ENCODE results near the gene CTNND2.

The CTNND2 gene

GRCh38 chr5:11904265-11904906 lies at the start of gene CTNND2:
Gene CTNND2 (minus strand): TSS chr5:11904446. CDS start chr5:11903853, 593 bp downstream.
- DNase-seq (ENCODE audit: low read depth in 2 of 2): no peak

- no peak for DNase-seq (ENCODE audit: low read depth in 2 of 2)
These were observed 42.1 kb upstream of the CTNND2 start for GRCh38 chr5:11946317-11946716.

DNA sequence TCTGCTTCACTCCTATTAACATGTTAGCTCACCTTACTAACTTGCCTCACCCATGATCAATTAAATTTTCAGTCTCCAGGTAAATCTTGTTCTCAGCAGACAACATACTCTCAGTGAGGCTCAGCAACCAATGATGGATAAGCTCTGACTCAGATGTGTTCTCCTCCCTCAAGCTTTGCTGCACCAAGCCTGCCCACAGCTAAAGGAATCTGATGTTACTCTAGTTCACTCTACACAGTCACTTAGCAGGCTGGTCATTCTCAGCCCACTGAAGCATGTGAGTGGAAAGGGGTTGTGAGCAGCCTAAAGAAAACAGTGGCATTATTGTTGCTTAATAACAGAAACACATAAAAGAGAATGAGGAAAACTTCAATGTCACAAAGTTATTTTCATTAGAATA lies 37.3 kb upstream of the CTNND2 start:
- no peak for DNase-seq (ENCODE audit: low read depth in 2 of 2)

GRCh38 chr5:11931638-11932037 lies 27.4 kb upstream of the CTNND2 start:
- DNase-seq (ENCODE audit: low read depth in 2 of 2): no peak

DNA sequence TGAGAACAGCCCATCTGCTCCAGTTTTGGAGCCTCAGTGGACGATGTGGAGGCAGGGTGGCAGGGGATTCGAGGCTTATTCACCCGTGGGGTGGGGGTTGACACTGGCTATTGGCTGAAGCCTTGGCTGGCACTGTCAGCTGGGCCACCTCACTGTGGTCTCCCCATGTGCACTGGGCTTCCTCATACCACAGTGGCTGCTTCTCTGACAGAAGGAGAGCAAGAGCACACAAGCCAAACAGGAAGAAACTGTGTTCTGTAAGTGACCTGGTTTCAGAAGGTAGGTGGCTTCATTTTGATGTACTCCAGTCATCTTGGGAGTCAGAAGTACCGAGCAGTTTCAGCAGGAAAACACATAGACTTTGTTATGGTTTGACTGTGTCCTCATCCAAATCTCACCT lies 24.7 kb upstream of the CTNND2 start:
- DNase-seq (ENCODE audit: low read depth in 2 of 2): no peak

GRCh38 chr5:11925701-11926100 lies 21.5 kb upstream of the CTNND2 start:
- DNase-seq (ENCODE audit: low read depth in 2 of 2): no peak

DNA sequence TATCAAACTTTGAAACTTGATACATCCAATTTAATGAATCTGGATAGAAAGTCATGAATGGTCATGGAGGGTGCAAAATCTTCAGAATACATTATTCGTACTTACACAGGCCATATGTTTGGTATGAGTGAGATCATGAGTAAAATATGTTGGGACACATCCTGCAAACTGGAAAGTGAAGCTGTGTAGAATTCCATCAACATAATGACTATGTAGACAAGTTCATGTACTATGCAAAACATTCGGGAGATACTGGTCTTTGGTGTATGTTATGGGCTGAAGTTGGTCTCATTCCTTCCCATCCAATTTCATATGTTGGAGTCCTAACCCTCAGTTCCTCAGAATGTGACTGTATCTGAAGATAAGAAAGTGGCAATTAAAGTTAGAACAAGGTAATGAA lies 18.1 kb upstream of the CTNND2 start:
- DNase-seq (ENCODE audit: low read depth in 2 of 2): no peak

DNA sequence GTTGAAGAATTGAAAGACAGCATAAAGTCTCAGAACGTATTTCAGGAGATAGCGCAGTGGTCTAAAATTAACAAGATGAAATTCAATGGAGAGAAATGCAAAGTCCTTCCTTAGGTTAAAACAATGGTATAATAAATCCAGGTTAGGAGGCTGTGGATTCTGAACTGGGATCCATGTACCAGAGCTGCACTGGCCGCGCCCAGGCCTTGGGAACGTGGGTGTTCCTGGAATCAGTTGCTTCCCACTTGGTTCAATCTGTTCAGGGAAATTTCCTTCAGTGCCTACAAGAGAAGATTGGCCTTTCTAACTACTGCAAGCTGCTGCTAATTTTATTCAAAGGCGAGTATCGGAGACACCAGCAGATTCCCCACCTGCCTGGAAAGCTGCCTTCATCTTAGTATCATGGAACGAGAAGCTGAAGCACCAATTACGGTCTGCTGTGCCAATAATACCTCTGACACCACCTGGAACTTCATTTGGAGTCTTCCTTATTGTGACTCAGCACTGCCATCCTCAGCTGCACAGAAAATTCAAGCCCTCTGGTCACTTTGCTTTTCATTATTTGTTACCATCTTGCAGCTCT lies 14.3 kb upstream of the CTNND2 start:
- DNase-seq (ENCODE audit: low read depth in 2 of 2): no peak

- no peak for DNase-seq (ENCODE audit: low read depth in 2 of 2)
These were observed 5.2 kb upstream of the CTNND2 start for GRCh38 chr5:11909471-11909870.

DNA sequence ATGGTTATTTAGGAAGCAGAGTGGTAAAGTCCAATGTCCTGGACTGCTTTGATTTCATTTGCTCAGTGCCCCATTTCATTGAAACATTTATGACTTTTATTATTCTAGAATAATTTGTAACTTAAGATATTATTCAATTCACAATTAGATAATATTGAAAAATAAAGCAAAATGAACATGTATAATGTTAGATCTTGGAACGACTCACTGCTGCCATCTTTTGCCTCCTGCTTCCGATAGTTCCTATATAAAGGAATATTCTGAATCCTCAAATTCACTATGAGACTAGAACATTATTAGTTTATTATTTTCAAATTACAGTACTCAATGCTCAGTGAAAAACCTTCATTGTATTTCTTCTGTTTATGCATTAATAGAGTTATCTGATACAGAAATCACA lies 2.3 kb upstream of the CTNND2 start:
- DNase-seq (ENCODE audit: low read depth in 2 of 2): no peak

DNA sequence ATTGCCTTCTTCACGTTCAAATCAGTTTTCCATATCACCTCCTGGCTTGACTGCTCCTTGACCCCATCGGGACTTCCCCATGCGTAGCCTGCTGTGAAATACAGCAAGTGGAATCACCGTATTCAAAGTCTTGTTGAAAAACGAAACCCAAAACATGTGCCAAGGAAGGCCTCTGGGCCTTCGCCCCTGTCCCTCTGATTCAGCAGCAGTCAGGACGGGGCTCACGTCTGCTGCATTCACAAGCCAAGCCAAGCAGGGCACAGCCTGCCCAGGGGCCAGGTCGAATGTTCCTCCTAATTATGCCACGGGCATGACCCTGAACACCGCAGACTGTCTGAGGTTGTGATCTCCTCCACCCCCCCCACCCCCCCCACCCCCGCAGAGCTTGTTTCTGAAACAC lies 960 bp upstream of the CTNND2 start:
- DNase-seq (ENCODE audit: low read depth in 2 of 2): no peak

- no peak for DNase-seq (ENCODE audit: low read depth in 2 of 2)
These were observed 507 bp downstream of the CTNND2 start for GRCh38 chr5:11903614-11904264.

GRCh38 chr5:11903121-11903613 lies 1.1 kb downstream of the CTNND2 start:
- DNase-seq (ENCODE audit: low read depth in 2 of 2): no peak

- DNase-seq (ENCODE audit: low read depth in 2 of 2): no peak
These were observed 2.0 kb downstream of the CTNND2 start for GRCh38 chr5:11902201-11902619.

- DNase-seq (ENCODE audit: low read depth in 2 of 2): no peak
These were observed 5.5 kb downstream of the CTNND2 start for GRCh38 chr5:11898787-11899186.

DNA sequence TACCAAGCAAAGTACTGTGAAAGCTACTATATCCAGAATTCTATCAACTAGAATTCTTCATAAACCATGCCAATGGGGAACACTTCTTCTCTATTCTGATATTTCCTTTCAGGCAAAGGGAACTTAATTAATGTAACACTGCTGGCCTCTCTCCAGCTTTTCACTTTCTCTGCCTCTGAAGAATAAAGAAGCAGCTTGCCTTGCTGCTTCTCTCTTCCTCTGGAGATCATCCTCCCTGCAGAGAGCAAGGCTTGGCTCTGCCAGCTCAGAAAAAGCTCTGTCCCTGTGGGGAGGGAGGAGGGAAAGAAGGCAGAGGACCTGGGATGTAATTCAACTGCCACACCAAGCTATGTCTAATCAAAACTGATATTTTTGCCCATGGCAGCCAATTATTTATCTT lies 6.5 kb downstream of the CTNND2 start:
- DNase-seq (ENCODE audit: low read depth in 2 of 2): no peak

DNA sequence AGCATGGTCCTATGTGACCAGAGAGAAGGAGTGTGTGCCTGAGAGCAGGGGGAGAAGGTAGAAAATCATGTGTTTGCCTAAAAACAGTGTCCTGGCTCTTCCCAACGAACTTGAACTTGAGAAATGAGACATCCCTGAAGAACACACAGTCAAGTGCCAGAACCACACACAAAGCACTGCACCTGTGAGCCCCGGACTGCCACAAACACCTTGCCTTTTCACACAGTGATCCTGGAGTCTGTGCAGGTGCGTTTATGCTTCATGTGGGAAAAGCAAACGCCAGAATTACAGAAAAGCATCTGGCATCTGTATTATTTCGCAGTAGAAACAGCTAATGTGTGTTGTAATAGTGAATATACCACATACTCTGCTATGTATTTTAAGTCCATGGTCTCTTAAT lies 9.3 kb downstream of the CTNND2 start:
- no peak for DNase-seq (ENCODE audit: low read depth in 2 of 2)

DNA sequence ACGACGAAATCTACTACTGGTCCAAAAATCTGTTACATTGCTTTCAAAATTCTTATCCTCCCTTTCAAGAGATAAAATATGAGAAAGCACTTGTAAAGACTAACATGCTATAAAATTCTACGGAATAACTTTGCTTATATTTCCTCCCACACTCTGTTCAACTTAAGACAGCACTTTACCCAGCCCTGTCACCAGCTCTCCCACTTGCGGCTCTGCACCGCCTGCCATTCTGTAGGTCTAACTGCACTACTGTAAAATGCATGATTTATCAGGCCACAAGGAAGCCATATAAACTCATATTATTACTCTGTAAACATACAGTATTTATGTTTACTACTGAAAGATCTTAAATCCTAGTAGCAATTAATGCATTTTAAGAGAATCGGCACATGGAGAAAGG lies 11.4 kb downstream of the CTNND2 start:
- no peak for DNase-seq (ENCODE audit: low read depth in 2 of 2)

- DNase-seq (ENCODE audit: low read depth in 2 of 2): no peak
These were observed 13.5 kb downstream of the CTNND2 start for GRCh38 chr5:11890777-11891176.

DNA sequence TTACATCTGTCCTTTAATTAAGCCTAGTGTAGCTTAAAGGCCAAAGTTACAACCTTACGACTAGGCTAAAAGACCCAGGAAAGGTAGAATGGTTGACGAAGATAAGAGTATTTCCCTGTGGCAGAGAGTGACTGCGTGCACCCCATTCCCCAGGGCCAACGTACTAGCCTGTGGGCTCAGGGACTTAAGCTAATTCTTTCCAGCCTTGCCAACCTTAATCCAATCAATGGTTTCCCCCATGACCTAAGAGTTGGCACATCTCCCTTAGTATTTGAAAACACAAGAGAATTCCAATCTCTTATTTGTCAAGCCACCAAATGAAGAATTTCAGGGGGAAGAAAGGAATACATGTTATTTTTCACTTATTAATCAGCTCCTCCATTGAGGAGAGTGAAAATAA lies 16.0 kb downstream of the CTNND2 start:
- no peak for DNase-seq (ENCODE audit: low read depth in 2 of 2)

GRCh38 chr5:11878814-11879213 lies 25.4 kb downstream of the CTNND2 start:
- DNase-seq (ENCODE audit: low read depth in 2 of 2): no peak

- no peak for DNase-seq (ENCODE audit: low read depth in 2 of 2)
These were observed 30.7 kb downstream of the CTNND2 start for GRCh38 chr5:11873587-11873986.

DNA sequence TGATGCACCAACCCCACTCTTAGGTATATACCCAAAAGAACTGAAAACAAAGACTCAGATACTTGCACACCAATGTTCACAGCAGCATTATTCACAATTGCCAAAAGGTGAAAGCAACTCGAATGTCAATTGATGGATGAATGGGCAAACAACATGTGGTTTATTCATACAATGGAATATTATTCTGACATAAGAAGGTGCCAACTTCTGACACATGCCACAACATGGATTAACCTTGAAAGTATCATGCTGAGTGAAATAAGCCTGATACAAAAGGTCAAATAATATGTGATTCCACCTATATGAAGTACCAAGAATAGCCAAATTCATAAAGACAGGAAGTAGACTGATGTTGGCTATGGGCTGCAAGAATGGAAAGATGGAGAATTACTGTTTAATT lies 35.0 kb downstream of the CTNND2 start:
- no peak for DNase-seq (ENCODE audit: low read depth in 2 of 2)
